Measurements from ENCODE around the gene VASP. TPM values are rescaled to one million over a fixed set of nuclear protein-coding genes. Genes with fewer than 3 reads are reported as not detected.

Gene VASP
- total RNA-seq, 1 donor from 2014 or later = 53.8 TPM

- Mint-ChIP-seq H3K4me3 (peak overlapping the region; percentile 73), H3K27ac (no peak overlapping the region), H3K36me3 (peaks cover 16% of the 10 kb centered on the region), H3K27me3 (ENCODE audit: low read depth) (peaks cover 23% of the 10 kb centered on the region), H3K9me3 (peaks cover 9% of the 10 kb centered on the region), H3K4me1 (peaks cover 14% of the 10 kb centered on the region)
- DNase-seq (ENCODE audit: low spot score in 2 of 2, unreplicated experiment in 2 of 2) = peak in 1 of 2 experiments; percentile 55
- TF ChIP-seq CTCF (IDR thresholded peaks at IDR 0.05; ENCODE audit: unreplicated experiment) = no peak
Observed at GRCh38 chr19:45528744-45529419, 21.6 kb downstream of the VASP start.

GRCh38 chr19:45529420-45529785 is 22.1 kb downstream of the VASP start:
- H3K27me3 Mint-ChIP-seq (ENCODE audit: low read depth) = peaks cover 23% of the 10 kb centered on the region
- TF ChIP-seq CTCF (IDR thresholded peaks at IDR 0.05; ENCODE audit: unreplicated experiment) = no peak
- peaks cover 15% of the 10 kb centered on the region for H3K36me3 Mint-ChIP-seq
- peaks cover 9% of the 10 kb centered on the region for H3K9me3 Mint-ChIP-seq
- no peak for DNase-seq (ENCODE audit: low spot score in 2 of 2, unreplicated experiment in 2 of 2)
- H3K4me3 Mint-ChIP-seq = peak overlapping the region; percentile 73
- H3K27ac Mint-ChIP-seq = no peak overlapping the region
- peaks cover 14% of the 10 kb centered on the region for H3K4me1 Mint-ChIP-seq

GRCh38 chr19:45531349-45531748 is 24.1 kb downstream of the VASP start:
- no peak for TF ChIP-seq CTCF (IDR thresholded peaks at IDR 0.05; ENCODE audit: unreplicated experiment)

GRCh38 chr19:45539459-45539858 is 32.2 kb downstream of the VASP start:
- H3K4me3 Mint-ChIP-seq = no peak overlapping the region
- no peak for DNase-seq (ENCODE audit: low spot score in 2 of 2, unreplicated experiment in 2 of 2)
- no peaks in the 10 kb centered on the region for H3K4me1 Mint-ChIP-seq
- no peaks in the 10 kb centered on the region for H3K27me3 Mint-ChIP-seq (ENCODE audit: low read depth)
- TF ChIP-seq CTCF (IDR thresholded peaks at IDR 0.05; ENCODE audit: unreplicated experiment) = no peak
- peaks cover 4% of the 10 kb centered on the region for H3K36me3 Mint-ChIP-seq
- no peak overlapping the region for H3K27ac Mint-ChIP-seq
- H3K9me3 Mint-ChIP-seq = peaks cover 8% of the 10 kb centered on the region

More at GRCh38 chr19:45531349-45531748, 24.1 kb downstream of the VASP start:
- H3K9me3 Mint-ChIP-seq = peaks cover 13% of the 10 kb centered on the region
- H3K27me3 Mint-ChIP-seq (ENCODE audit: low read depth) = peaks cover 23% of the 10 kb centered on the region
- H3K27ac Mint-ChIP-seq = no peak overlapping the region
- no peak overlapping the region for H3K4me3 Mint-ChIP-seq
- H3K4me1 Mint-ChIP-seq = peaks cover 14% of the 10 kb centered on the region
- DNase-seq (ENCODE audit: low spot score in 2 of 2, unreplicated experiment in 2 of 2) = no peak
- H3K36me3 Mint-ChIP-seq = peaks cover 9% of the 10 kb centered on the region

- Mint-ChIP-seq H3K27me3 (ENCODE audit: low read depth) (no peaks in the 10 kb centered on the region), H3K9me3 (no peaks in the 10 kb centered on the region), H3K27ac (no peak overlapping the region), H3K36me3 (no peaks in the 10 kb centered on the region), H3K4me1 (no peaks in the 10 kb centered on the region), H3K4me3 (no peak overlapping the region)
- TF ChIP-seq CTCF (IDR thresholded peaks at IDR 0.05; ENCODE audit: unreplicated experiment) = no peak
- DNase-seq (ENCODE audit: low spot score in 2 of 2, unreplicated experiment in 2 of 2) = no peak
Observed at GRCh38 chr19:45542234-45542668, 35.0 kb downstream of the VASP start.
